MM.1S (cell line): ENCODE results near the gene RPN1.

Experiments
- EZH2 ChIP-seq: fragments of 300-600 bp; sonication (generic); optimal IDR thresholded peaks from 2 replicates; pipeline ENCODE3; 2017; ENCODE audit warnings: low read depth, mild to moderate bottlenecking, antibody characterized with exemption, low read length, mixed read lengths
- TF ChIP-seq, protein P1 (sequence below): fragments of 300-600 bp; sonication (generic); IDR thresholded peaks from 2 replicates; pipeline ENCODE4 v1.5.1; 2016; ENCODE audit warnings: antibody characterized with exemption, low read length, mixed read lengths

DNA sequence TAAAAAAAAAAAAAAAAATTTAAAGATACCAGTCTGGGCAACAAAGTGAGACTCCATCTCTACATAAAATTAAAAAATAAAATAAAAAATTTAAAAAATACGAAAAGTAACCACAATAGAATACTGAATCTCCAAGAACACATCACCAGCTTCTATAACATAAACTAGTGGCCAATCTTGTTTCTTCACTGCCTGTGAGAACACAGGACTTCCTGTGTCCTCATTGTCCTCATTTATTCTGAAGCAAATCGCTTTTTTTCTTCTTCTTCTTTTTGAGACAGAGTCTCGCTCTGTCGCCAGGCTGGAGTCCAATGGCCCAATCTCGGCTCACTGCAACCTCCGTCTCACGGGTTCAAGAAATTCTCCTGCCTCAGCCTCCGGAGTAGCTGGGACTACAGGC lies 46.7 kb upstream of the RPN1 start:
- TF ChIP-seq, protein P1, sequence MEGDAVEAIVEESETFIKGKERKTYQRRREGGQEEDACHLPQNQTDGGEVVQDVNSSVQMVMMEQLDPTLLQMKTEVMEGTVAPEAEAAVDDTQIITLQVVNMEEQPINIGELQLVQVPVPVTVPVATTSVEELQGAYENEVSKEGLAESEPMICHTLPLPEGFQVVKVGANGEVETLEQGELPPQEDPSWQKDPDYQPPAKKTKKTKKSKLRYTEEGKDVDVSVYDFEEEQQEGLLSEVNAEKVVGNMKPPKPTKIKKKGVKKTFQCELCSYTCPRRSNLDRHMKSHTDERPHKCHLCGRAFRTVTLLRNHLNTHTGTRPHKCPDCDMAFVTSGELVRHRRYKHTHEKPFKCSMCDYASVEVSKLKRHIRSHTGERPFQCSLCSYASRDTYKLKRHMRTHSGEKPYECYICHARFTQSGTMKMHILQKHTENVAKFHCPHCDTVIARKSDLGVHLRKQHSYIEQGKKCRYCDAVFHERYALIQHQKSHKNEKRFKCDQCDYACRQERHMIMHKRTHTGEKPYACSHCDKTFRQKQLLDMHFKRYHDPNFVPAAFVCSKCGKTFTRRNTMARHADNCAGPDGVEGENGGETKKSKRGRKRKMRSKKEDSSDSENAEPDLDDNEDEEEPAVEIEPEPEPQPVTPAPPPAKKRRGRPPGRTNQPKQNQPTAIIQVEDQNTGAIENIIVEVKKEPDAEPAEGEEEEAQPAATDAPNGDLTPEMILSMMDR = no peak
- no peak for TF ChIP-seq EZH2
